ENCODE measurements around the gene PTGIS.

The PTGIS gene

DNA sequence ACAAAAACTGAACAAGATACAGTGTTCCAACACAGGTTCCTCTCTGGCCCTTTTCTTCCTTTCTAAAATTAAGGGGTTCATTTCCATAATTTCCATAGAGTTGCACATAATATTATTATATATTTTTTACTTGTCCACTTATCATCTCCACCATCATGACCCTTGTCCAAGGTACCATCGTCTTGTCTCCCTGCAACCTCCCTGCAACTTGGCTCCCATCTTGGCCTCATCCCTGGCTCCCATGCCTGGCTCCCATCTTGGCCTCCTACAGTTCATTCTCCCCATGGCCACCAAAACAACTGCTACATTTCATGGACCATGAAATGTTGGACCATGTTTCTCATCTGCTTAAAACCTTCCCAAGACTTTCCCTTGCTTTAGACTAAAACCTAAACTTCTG is 82.4 kb downstream of the PTGIS start:
- DNase-seq = no peak

DNA sequence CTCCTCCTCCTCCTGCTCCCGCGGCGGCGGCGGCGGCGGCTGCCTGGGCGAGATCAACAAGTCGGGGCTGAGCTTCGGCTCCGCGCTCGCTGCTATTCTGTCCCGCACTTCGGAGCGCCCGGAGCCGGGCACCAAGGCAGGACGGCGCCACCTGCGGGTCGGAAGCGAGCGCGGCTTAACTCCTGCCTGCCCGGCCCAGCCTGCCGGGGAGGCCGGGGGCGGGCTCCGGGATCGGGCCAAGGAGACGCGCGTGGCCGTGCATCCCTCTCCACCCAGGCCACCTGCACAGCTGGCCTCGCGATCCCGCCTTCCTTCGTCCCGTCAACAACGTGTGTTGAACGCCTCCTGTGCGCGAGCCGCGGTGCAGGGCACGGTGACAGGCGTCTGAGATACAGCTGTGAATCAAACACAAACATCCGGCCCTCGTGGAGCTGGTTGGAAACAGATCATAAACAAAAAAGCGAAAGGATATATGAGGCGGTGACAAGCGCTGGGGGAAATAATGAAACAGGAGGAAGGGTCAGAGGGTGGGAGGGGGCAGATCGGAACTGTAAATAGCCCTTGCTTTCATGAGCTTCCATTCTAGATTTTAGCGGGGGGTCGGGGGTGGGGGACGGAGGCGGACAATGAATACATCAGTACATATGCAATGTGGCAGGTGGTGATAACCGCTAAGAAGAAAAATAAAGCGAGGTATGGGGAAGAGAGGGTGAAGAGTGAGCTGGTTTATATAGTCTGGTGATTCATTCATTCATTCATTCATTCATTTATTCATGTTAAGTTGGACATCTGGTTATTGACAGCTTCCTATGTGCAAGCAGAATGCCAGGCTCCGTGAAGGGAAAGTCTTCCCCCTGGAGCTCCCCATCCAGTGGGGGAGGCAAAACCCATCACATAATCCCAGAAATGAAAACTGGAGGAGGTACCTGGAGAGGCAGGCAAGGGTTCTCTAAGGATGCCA is 83.5 kb downstream of the PTGIS start:
- DNase-seq = peak; percentile 77

DNA sequence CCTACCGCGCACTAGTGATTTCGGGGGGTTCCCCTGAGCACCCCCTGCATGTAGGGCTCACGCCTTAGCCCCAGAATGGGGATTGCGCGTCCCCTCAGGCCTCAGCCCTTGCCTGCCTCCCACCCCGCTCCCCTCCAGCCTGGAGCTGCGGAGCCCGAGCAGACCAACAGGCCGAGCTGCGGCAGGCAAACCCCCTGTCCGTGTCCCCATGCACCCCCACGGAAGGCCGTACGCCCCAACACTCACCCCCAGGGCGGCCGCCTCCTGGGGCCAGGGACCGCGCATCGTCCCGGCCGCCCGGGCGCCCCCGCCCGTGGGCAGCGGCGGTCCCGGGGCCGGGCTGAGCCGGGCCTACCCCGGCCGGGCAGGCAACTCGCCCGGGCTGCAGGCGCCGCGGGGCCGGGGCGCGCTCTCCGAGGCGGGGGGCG is 84.2 kb downstream of the PTGIS start:
- DNase-seq = no peak

DNA sequence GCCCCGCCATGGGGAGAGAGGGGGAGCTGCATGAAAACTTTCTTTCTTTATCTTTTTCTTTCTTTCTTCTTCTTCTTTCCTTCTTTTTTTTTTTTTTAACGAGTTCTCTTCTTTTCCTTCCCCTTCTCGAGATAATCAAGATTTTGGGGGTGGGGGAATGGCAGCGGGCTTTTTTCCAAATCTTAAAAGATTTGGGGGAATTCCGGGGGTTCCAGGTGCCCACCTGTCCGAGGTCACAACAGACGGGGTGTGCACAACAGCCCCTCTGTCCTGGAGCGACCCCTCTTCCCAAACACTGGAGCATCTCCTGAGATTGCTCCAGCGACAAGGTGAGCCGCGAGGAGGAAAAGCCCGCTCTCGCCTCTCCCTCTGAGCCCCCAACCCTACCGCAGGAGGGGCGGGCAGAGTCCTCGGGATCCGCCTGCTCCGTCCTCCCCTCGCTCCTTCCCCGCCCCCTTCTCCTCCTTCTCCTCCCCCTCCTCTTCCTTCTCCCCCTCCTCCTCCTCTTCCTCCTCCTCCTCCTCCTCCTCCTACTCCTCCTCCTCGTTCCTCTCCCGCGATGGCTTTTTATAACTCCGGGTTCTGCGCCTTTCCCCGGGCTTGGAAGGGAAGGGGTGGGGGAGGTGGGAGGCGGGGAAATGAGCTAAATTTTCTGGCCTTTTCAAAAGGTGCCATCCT is 84.8 kb downstream of the PTGIS start:
- DNase-seq = no peak

DNA sequence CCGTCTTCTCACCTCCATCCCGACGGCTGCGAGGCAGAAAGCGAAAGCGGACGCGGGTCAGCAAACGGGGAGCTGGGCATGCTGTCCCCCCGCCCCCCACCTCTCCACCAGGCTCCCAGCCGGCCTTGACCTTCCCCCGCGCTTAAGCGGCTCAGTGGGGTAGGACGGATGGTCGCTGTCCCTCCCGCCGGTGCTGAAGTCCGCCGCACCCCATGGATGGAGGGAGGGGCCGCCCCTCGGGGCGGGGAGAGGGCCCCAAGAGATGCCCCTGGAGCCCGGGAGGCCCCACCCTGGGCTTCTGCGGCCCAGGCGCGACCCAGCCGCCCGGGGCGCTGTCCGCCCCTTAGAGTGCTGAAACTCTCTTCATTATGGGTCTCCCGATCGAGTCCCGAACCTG is 85.3 kb downstream of the PTGIS start, which contains the start of gene KCNB1:
Gene KCNB1, minus strand, starts transcription at position 48 of the 397 bp plus-strand sequence. CDS start 188 bp downstream, outside the sequence.
- peak; percentile 65 for DNase-seq

DNA sequence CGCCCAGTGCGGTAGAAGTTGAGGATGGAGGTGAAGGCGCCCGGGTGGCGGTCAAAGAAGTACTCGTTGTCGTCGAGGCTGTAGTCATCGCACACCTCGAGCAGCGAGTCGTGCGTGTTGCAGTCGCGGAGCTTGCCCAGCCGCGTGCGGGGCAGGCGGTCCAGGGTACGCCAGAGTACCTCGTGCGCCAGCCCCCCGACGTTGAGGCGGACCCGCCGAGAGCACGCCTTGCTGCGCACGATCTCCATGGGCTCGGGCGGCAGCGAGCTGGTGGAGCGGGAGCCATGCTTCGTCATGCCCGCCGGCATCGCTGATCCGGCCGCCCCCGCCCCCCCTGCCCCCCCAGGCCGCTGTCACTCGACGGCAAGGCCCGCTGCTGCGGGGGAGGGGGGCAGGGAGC is 85.8 kb downstream of the PTGIS start:
- DNase-seq = no peak

DNA sequence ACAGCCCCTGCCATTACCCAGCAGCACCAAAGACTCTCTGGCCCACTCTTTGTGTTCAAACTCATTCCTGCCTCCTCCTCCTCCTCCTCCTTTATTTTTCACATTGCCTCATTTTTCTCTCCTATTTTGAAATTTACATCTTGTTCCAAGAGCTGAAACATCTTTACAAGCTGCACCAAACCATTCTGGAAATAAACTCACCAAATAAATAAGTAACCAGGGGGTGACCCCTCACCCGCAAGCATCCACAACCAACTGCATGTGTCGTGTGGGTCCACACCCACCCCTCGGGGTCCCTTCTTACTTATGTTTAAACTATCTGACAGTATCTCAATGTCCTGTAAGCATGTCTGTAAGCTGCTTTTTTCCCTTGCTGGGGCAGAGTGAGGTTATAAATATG is 86.8 kb downstream of the PTGIS start:
- no peak for DNase-seq

DNA sequence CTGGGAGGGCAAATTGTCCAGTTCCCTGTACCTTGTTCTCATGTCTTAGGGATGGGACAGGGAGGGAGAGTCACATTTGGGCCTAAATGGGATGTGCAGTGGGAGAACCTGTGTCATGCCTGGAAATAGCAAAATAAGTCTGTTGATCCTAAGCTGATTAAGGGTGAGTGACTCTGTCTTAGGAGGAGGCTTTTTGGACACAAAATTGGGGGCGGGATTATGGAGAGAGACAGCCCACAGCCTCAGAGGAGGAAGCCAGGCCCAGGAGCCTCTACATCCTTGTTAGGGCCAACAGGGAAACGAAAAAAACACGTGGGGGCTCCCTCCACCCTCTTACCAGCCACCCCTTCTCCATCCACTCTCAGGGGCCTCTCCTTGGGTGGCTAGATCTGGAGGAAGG is 87.7 kb downstream of the PTGIS start:
- no peak for DNase-seq

DNA sequence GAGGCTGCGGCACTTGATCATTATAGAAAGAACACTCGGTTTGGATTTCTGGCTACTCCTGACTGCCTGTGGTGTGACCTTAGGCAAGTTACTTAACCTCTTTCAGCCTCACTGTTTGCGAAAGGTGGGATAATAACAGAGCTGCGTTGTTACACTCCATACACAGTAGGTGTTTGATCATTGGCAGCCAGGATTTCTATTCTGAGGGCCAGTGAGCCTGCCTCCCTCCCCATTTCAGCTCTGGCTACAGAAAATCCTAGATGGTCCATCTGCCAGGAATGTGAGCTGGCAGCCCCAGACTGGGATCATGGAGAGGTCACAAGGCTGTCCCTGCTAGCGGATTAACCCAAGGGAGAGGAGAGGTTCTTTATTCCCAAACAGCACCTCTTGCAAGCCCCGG is 88.2 kb downstream of the PTGIS start:
- DNase-seq = no peak

DNA sequence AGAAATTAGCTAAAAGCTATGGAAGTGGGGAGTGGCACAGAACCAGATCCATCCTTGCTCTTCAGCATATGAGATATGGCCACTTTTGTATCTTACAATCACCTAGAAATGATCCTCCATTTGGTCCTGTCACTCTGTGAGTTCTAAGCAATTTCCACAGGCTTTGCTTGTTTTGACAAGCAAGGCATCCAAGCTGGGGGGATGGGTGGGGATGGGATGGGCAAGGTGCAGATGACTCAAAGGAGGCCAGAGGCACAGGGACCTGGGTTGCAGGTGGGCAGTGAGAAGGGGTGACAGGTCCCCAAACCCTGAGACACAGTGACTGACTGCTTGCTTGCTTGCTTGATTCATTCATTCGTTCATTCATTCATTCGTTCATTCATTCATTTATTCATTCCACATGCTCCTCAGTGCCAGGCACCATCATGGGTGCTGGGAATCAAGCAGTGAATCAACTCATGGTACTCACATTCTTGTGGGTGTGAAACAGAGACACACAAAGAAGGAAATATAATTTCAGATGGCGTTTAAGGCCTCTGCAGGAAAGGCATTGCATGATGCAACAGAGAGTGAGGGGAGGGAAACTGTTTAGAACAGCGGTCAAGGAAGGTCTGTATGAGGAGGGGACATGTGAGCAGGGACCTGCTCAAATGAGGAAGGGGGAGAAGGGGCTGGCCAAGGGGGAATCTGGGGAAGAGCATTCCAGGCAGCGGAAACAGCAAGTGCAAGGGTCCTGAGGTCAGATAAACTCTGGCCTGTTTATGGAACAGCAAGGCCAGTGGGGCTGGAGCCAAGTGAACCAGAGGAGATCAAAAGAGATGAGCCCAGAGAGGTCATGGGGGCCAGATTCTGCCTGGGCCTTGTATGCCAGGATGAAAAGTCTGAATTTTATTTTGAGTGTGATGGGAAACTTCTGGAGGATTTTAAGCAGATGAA is 88.9 kb downstream of the PTGIS start:
- DNase-seq = no peak

DNA sequence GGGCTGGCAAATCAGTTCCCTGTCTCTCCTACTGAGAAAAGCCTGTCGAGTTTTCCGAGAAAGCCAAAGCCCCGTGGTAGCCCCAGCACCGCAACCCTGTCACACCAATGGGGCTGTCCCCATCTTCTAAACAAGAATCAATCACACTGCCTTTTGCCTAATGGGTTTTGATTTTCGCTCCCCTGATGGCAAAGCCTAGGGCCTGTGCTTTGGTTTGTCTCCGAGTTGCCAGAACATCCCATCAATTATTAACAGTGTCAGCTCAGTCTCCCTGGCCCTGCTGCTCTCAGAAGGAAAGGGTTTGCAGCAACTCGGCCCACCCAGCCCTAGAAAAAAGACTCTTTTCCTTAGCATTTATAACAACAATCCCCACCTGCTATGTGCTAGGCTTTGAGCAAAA is 89.7 kb downstream of the PTGIS start:
- DNase-seq = no peak

DNA sequence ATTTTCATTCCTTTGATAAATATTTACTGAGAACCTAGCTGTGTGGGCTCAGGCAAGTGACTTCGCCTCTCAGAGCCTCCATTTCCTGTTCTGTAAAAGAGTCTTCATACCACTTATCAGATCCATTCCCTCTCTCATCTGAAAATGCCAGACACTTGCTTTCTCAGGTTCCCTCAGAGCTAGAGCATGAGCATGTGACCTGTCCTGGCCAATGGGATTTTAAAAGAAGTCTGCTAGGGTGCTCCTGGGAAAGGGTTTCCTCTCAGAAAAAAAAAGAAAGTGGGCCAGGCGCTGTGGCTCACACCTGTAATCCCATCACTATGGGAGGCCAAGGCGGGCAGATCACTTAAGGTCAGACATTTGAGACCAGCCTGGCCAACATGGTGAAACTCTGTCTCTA is 90.7 kb downstream of the PTGIS start:
- DNase-seq = no peak

DNA sequence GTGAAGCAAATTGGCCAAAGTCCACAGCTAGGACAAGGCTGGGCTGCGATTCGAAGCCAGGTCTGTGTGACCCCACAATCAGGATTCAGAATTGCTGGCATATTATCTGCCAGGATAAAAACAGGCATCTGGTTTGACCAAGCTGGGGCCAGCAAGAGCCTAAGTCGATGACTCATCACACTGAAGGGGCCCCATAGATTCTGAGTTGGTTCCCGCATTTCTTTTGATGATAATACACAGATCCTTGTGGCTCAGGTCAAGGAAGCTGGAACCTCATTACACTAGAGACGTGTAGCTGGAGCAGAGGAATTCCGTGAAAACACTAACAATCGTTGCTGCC is 92.0 kb downstream of the PTGIS start:
- DNase-seq = no peak

DNA sequence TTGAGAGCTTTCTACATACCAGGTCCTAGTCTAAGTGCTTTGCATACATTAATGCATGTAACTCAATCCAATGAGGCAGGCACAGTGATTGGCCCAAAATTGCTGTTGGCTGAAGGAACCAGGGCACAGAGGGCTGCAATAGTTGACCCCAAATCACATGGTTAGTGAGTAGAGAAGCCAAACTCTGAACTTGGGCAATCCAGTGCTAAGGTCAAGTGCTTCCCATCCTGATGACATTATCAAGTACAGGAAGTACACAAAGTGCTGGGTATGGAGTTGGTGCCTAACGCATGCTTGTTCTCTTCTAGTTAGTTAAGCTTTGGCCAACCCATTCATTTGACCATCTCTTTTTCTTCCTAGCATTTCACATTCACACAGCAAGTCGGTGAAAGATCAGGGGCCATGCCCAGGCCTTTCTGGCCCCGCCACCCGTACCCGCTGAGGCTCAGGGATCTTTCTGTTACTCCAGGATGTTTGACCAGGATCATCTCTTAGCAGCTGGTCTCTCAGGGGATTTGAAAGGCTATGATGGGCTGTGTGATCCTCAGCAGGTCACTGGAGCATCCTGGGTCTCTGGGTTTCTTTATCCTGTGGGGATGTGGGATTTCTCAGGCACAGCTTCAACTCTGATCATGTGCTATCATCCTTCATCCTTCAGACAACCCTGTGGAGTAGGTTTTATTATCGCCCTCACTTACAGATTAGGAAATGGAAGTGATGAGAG is 92.5 kb downstream of the PTGIS start:
- DNase-seq = no peak

DNA sequence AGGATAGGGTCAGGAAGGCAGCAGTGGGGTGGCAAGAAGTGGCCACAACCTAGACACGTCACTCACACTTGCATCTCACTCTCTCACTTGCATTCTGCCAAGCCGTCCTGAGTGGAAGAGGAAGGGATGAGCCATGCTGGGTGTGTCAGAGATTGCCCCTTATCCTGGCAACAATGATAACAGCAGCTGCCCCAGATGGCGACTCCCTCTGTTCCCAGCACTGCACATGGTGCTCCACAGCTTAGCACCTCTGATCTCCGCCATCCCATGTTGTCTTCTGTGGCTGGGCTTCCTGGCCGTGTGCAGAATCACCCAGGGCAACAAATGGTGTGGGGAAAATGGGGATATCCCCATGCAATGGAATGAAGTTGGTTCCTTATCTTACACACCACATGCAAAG is 96.5 kb downstream of the PTGIS start:
- peak; percentile 4 for DNase-seq

DNA sequence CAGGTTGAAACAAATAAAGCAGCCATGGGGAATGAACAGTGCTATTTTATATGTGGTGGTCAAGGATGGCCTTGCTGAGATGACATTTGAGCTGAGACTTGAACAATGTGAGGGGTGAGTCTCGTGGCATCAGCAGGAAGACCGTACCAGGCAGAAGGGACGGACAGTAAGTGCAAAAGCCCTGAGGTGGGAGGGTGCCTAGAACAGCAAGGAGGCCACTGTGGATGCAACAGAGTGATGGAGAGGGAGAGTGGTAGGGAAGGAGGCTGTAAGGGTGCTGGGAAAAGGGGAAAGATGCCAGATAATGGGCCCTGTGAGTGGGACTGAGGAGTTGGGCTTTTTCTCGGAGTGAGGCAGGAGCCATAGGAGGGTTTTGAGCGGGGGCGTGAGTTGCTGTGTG is 97.0 kb downstream of the PTGIS start:
- DNase-seq = no peak

DNA sequence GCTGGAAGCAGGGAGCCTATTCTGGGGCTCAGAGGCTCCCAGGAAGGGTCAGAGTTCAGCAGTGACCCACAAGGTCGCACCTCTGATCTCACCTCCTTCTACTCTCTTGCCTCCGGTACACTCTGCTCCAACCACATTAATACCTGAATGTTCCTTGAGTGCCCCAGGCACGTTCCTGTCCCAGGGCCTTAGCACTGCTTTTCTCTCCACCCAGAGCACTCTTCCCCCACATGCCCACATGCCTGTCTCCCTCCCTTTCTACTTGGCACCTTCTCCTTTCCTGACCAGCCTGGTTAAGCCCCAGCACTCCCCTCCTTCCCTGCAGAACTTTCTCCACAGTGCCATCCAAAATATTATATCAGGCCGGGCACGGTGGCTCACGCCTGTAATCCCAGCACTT is 98.9 kb downstream of the PTGIS start:
- no peak for DNase-seq

DNA sequence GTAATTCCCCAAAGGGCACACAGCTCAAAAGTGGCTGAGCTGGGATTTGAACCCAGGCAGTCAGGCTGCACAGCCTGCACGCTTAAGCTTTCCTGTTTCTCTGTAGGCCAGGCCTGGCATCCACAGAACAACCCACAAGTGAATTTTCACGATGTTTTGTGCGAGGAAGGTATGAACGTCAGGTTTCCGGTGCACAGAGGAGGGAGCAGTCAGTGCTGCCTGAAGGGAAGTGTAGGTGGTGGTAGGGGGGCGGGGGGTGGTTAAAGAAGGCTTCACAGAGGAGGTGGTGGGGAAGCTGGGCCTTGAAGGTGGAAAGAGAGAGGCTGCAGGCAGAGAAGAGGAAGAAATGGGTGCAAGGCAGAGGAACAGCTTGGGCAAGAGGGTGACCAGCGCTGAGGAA is 99.5 kb downstream of the PTGIS start:
- no peak for DNase-seq

DNA sequence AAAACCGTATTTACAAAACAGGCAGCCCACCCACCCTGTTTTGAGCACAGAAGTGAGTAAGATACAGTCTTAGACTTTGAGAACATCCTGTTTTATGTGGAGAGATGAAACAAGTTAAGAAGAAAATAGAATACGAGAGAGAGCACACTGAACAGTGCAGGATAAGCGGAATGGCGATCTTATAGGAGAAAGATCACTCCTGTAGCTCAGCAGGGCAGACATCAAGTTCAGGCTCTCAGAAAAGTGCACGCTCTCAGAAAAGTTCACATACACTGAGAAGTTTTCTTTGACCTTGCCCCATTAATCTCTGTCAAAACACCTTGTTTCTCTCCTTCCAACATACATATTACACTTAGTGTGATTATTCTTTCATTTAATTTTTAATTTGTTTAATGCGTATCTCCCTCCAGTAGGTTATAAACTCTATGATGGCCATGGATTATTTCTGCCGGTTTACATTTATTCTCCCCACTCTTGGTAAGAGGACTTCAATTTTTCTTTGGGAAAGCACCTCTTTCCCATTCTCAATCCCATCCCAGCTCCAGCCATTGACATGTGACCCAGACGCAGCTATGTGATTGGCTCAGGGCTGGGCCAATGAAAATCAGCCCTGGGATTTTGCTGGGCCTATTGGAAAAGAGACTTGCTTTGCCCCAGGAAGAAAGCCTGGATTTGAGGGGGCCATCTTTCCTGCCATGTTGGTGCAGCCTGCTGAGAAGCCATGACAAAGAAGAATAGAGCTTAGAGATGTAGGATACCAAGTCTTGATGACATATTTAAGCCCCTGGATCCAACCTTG is 101.6 kb downstream of the PTGIS start:
- DNase-seq = no peak

DNA sequence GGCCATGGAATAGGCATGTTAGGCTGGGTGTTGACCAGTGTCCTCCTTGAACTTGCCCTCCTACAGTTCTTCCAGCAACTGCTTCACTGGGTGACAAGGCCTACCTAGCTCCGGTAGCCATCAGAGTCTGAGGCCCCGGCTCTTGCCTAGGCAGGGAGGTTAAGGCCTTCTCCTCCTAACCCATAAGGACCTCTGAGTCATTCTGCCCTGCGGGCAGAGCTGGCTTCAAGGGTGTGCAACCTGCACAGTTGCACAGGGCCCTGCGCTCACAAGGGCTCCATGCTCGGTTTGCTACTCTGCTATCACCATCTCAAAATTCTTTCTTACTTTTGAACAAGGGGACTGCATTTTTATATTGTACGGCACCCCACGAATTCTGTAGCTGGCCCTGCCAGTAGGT is 103.4 kb downstream of the PTGIS start:
- no peak for DNase-seq

DNA sequence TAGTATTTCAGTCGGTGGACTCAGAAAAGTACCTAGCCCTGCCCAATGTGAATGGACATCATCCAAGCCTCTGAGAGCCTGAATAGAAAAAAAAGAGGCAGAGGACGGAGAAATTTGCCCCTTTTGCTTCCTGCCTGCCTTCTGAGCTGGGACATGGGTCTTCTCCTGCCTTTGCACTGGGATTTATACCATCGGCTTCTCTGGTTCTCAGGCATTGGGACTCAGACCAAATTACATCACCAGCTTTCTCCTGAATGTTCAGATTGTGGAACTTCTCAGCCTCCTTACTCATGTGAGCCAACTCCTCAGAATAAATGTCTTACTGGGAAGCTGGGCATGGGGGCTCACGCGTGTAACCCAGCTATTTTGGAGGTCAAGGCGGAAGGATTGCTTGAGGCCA is 105.3 kb downstream of the PTGIS start:
- DNase-seq = no peak

Data from hematopoietic multipotent progenitor cell treated with erythropoietin and hydrocortisone succinate and interleukin-3 and kit ligand, for 6 days (in vitro differentiated cells).